Hair follicular keratinocyte (primary cell): ENCODE data around the gene ANGEL1. TPM values are rescaled to one million over a fixed set of nuclear protein-coding genes. Genes with fewer than 3 reads are reported as not detected.

ENCODE experiments used
- total RNA-seq: library from RNA; depleted of rRNA; stranded (reverse); fragments of >200 nt; gene quantifications from 2 replicates; pipeline ENCODE4 v1.2.3, GENCODE V29; 2015

Gene ANGEL1, protein sequence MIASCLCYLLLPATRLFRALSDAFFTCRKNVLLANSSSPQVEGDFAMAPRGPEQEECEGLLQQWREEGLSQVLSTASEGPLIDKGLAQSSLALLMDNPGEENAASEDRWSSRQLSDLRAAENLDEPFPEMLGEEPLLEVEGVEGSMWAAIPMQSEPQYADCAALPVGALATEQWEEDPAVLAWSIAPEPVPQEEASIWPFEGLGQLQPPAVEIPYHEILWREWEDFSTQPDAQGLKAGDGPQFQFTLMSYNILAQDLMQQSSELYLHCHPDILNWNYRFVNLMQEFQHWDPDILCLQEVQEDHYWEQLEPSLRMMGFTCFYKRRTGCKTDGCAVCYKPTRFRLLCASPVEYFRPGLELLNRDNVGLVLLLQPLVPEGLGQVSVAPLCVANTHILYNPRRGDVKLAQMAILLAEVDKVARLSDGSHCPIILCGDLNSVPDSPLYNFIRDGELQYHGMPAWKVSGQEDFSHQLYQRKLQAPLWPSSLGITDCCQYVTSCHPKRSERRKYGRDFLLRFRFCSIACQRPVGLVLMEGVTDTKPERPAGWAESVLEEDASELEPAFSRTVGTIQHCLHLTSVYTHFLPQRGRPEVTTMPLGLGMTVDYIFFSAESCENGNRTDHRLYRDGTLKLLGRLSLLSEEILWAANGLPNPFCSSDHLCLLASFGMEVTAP
- total RNA-seq = 8.4 and 13.0 TPM in 2 replicates

DNA sequence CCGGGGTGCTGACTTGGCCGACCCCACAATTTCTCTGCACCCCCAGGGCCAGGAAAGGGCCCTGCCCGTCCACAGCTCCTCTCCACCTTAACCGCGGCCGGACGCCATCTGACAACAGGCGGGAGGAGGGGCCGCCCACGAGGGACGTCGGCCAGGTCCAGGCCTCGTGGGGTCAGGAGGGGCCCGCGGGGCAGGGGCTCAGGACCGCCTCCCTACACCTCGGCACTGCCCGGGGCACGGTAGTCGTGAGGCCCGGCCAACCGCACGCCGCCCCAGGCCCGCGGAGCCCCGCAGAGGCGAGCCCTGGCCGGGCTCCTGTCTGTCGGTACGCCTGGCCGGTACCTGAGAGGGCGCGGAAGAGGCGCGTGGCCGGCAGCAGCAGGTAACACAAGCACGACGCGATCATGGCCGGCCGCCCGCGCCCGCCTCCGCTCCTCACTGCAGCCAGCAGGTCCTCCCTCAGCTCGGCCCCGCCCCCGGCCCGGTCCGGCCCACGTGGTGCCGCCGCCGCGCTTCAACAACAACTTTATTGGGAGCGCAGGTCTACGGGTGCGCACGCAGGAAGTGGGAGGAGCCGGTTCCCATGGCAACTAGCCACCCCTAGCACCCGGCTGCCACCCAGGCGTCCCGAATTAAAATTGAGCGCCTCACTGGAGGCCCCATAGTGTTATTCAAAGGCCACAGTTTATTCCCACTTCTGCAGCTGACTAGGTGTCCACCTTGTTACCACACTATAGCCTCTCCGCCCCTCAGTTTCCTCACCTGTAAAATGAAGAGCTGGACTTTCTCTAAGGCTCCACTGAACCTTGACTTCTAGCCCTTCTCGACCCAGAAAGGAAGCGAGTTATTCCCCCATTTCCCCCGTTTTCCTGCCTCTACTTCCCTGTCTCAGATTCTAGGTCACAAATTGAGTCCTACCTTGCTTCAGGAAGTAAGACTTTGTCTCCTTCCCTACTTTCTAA is at the start of gene ANGEL1:
ANGEL1 (minus strand) TSS at position 461 of the 962 bp plus-strand sequence; CDS start at position 406, 55 bp downstream.

DNA sequence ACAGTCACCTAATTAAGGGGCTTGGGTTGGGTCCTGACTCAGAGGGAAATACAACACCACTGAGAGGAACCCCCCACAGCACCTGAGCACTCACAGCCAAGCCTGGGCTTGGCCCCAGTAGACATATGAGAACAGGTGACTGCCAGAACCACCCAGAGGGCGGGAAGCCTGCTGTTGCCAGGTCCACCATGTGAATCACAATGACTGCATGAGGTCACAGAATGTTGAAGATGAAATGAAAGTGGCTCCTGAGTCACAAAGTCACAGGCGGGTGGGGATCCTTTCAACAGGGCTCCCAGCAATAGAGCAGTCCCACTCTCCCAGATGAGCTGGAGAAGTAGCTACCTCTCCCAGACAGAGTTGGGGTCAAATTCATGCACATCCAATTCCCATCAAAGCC is 13.4 kb upstream of the ANGEL1 start, which contains the start of gene LRRC74A:
LRRC74A (plus strand) TSS at position 287 of the 400 bp plus-strand sequence. CDS start 290 bp downstream, outside the sequence.

DNA sequence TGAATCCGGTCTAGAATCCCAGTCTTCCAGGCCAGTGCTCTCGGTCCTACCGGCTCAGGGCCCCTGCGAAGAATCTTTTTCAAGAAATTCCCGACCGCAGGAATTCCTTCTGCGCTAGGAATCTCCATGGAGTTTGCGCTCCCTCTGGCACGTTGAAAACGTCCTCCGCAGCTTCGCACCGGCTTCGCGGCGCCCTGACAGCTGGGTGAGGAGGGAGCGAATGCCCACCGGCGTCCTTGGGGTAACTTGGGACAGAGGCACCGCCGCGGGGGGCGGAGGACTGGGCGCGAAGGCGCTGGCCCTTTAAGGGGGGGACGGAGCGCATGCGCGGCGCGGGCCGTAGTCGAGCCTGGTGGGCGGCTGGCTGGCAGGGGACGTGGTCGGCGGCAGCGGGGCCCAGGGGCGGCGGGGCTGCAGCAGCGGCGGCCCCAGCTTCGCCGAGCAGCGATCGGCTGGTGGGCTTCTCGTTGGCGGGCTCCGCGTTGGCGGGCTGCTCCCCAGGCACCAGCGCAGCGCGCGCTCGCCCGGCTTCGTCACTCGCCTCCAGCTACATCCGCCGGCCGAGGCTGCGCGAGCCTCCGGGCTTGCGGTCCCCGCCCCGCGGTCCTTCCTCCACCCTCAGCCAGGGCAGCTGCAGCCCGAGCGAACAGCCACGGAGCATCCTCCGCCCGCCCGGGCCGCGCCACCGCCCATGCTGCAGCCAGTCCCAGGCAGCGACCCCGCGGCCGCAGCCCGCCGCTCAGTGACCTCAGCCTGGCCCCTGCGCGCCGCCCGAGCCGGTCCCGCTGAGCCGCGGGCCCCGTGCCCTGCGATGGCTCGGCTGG is 51.3 kb downstream of the ANGEL1 start, which contains the start of gene VASH1:
VASH1 (plus strand) TSS at position 333 of the 824 bp plus-strand sequence. CDS start 1,354 bp downstream, outside the sequence.

Other genes with a start within 250 kb of the ANGEL1 start
- gene VASH1, start 51.4 kb downstream of the ANGEL1 start, total RNA-seq = 0.16 TPM in 1 of 2 replicates, not detected in the other
- gene LRRC74A, start 13.5 kb upstream of the ANGEL1 start, total RNA-seq = not detected in 2 replicates
- 52.6 and 75.9 TPM in 2 replicates for gene IRF2BPL, start 215.8 kb upstream of the ANGEL1 start, total RNA-seq